CD4-positive, alpha-beta T cell (primary cell): ENCODE results near the gene GAS2L1. TPM values are rescaled to one million over a fixed set of nuclear protein-coding genes. Genes with fewer than 3 reads are reported as not detected.

Experiments
- ATAC-seq: fragments of 200-7000 bp; cut with Tn5 transposase; one replicate; pipeline ENCODE4 v1.10.0; 2022; ENCODE audit warnings: mild to moderate bottlenecking; ENCODE audit not compliant: poor library complexity
- CTCF ChIA-PET: fragments of 350-600 bp; sonication (Branson Sonifier 250); formaldehyde crosslinking; loops from one replicate; lab custom pipeline; 2021; ENCODE audit warnings: antibody characterized with exemption, inconsistent platforms; lab: Charles Lee
- POLR2A ChIA-PET: fragments of 350-600 bp; sonication (Branson Sonifier 250); formaldehyde crosslinking; loops from one replicate; lab custom pipeline; 2021; ENCODE audit warnings: antibody characterized with exemption, inconsistent platforms; lab: Charles Lee
- DNase-seq, 14 experiments: peaks; one replicate each; pipeline ENCODE4 v3.0.0-alpha.2; 2013 to 2020; ENCODE audit warnings: mixed read lengths in 2 of 14
- H3K27ac ChIP-seq, 2 donors: one replicate each; pipeline versions ENCODE4 v1.5.1 to v1.7.0; 2013; ENCODE audit warnings: low read length in 2 of 2, low read depth in 1 of 2, mild to moderate bottlenecking in 1 of 2
- H3K27me3 ChIP-seq, 2 experiments: 1 replicate in 1 of 2; 2 replicates in 1 of 2; pipeline versions ENCODE4 v1.6.1 to v1.7.0; 2013; ENCODE audit warnings: low read length in 2 of 2, control low read depth in 1 of 2, mild to moderate bottlenecking in 1 of 2, moderate library complexity in 1 of 2; ENCODE audit not compliant: insufficient read depth in 2 of 2, control insufficient read depth in 1 of 2
- H3K36me3 ChIP-seq: one replicate; pipeline ENCODE4 v1.6.1; 2013; ENCODE audit warnings: low read length, control low read depth; ENCODE audit not compliant: insufficient read depth
- H3K4me1 ChIP-seq: one replicate; pipeline ENCODE4 v1.6.1; 2013; ENCODE audit warnings: low read length, control low read depth; ENCODE audit not compliant: insufficient read depth
- H3K4me3 ChIP-seq: one replicate; pipeline ENCODE4 v1.5.1; 2013; ENCODE audit warnings: mild to moderate bottlenecking, low read length, moderate library complexity
- H3K9me3 ChIP-seq, 2 experiments: 1 replicate in 1 of 2; 2 replicates in 1 of 2; pipeline versions ENCODE4 v1.6.1 to v1.7.0; 2013; ENCODE audit warnings: low read length in 2 of 2, mild to moderate bottlenecking in 2 of 2, control low read depth in 1 of 2, moderate library complexity in 1 of 2; ENCODE audit not compliant: control insufficient read depth in 1 of 2, insufficient read depth in 1 of 2
- H3K27ac Mint-ChIP-seq: one replicate; pipeline ENCODE4 v1.8.0; 2020; ENCODE audit warnings: mixed read lengths
- H3K27me3 Mint-ChIP-seq: one replicate; pipeline ENCODE4 v1.8.0; 2021; ENCODE audit warnings: mixed read lengths
- H3K36me3 Mint-ChIP-seq: one replicate; pipeline ENCODE4 v1.8.0; 2021; ENCODE audit warnings: low read depth, mixed read lengths
- H3K4me1 Mint-ChIP-seq: one replicate; pipeline ENCODE4 v1.8.0; 2021; ENCODE audit warnings: low read depth, mixed read lengths
- H3K4me3 Mint-ChIP-seq: one replicate; pipeline ENCODE4 v1.8.0; 2020; ENCODE audit warnings: mild to moderate bottlenecking, mixed read lengths
- H3K9me3 Mint-ChIP-seq: one replicate; pipeline ENCODE4 v1.8.0; 2020; ENCODE audit warnings: mixed read lengths
- intact Hi-C, 2 experiments: fragments of 100-400 bp; cut with DNase I in 1 of 2; cut with micrococcal nuclease in 1 of 2; formaldehyde crosslinking; loops; one replicate each; pipeline versions ENCODE4 v1.15.1 to v1.9.0; 2023 to 2025; cut with DNase I, micrococcal nuclease
- total RNA-seq, 174 experiments: library from RNA in 2 of 174; stranded (reverse) in 2 of 174; gene quantifications; one replicate each; pipeline ENCODE4 v1.2.3 and lab custom pipeline; 2021 to 2026
- TF ChIP-seq, protein P1 (sequence below): fragments of 200-600 bp; IDR thresholded peaks from one replicate; pipeline ENCODE4 v1.8.0; 2022; ENCODE audit warnings: antibody characterized with exemption, mild to moderate bottlenecking

The GAS2L1 gene
- total RNA-seq, 2 experiments from 2014 or later: 0.28 to 0.77 TPM

DNA sequence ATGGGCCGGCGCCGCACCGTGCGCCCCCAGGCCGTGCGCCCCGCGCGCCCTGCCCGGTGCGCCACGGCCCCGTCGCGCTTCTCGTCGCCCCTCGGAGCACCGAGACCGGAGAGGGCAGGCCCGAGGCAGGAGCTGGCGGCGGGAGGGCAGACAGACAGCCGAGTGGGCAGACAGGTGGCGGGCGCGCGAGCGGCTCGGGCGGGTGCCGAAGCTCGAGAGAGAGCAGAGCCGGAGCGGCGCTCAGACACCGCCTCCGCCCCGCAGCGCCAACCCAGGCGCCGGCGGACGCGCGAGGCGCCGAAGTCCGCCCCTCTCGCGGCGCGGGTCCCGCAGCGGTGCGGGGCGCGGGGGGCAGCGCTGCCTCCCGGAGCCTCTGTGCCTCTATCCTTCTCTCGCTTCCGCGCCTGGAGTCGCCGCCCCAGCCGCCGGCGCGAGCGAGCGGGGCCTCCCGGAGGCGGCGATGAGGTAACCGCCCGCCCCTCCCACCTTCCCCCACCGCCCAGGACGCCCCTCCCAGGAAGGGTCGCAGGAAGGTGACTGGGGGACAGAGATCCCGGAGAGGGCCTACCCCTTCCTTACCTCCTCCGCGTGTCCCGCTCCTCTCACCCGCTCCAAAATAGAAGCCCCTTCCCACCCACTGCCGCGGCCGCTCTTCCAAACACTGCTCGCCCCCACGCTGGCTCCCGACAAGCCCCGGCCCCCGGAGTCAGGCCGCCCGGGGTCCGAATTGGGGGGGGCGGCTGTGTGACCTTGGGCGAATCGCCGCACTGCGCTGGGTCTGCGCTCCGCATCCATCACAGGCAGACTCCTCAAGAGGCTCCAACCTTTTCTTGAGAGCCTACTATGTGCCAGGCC is 9.1 kb downstream of the GAS2L1 start, which contains the start of gene RASL10A:
Gene RASL10A (minus strand): TSS at position 412 of the 855 bp plus-strand sequence. CDS start 451 bp downstream, outside the sequence.
- intact Hi-C loops: no loop called here
- H3K4me1 Mint-ChIP-seq: peaks cover 19% of the 10 kb centered on the region
- H3K4me3 Mint-ChIP-seq: peak within 1 kb of the TSS; percentile 72
- Histone ChIP-seq H3K9me3 (peaks cover 0 to 9% of the 10 kb centered on the region in 2 experiments), H3K4me3 (no peak within 1 kb of the TSS), H3K27ac (no peak within 1 kb of the TSS), H3K4me1 (peaks cover 30% of the 10 kb centered on the region), H3K27me3 (peaks cover 37 to 52% of the 10 kb centered on the region in 2 experiments), H3K36me3 (no peaks in the 10 kb centered on the region)
- DNase-seq (no peak), ATAC-seq (peak; percentile 7)
- H3K27ac Mint-ChIP-seq: no peak within 1 kb of the TSS
- no peaks in the 10 kb centered on the region for H3K9me3 Mint-ChIP-seq
- POLR2A ChIA-PET: no interaction called here
- CTCF ChIA-PET: no interaction called here
- peaks cover 48% of the 10 kb centered on the region for H3K27me3 Mint-ChIP-seq
- H3K36me3 Mint-ChIP-seq: no peaks in the 10 kb centered on the region
- TF ChIP-seq, protein P1, sequence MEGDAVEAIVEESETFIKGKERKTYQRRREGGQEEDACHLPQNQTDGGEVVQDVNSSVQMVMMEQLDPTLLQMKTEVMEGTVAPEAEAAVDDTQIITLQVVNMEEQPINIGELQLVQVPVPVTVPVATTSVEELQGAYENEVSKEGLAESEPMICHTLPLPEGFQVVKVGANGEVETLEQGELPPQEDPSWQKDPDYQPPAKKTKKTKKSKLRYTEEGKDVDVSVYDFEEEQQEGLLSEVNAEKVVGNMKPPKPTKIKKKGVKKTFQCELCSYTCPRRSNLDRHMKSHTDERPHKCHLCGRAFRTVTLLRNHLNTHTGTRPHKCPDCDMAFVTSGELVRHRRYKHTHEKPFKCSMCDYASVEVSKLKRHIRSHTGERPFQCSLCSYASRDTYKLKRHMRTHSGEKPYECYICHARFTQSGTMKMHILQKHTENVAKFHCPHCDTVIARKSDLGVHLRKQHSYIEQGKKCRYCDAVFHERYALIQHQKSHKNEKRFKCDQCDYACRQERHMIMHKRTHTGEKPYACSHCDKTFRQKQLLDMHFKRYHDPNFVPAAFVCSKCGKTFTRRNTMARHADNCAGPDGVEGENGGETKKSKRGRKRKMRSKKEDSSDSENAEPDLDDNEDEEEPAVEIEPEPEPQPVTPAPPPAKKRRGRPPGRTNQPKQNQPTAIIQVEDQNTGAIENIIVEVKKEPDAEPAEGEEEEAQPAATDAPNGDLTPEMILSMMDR: no peak

DNA sequence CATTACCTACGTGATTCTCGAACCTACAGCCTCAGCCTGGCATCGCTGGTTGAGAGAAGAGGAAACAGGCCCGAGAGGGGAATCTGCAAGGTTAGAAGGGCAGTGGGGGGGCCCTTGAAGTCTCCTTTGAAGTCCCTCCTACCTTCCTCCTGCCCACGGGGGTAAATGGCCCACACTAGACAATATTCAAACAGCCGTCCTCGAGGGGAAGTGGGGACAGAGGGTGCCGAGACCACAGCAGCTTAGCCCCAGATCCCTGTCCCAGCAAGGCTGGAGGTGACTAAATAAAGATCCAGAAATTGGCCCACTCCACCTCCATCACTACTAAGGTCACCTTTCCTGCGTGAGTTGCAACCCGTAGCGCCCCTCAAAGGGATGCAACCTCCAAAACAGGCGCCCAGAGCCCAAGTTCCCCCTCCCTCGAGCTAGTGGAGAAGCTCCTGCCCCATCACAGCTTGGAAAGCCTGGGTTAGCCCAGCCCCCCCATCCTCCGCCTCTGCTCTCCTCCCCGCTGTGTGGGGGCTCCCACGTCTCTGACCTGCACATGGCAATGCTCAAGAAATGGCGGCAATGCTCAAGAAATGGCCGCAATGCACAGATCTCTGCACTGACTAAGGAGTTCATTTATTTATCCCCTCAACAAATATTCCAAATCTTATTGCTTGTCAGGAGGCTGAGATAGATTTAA is 9.8 kb downstream of the GAS2L1 start:
- H3K9me3 ChIP-seq: peaks cover 0 to 9% of the 10 kb centered on the region in 2 experiments
- DNase-seq (no peak), ATAC-seq (no peak)
- H3K4me1 ChIP-seq: peaks cover 23% of the 10 kb centered on the region
- Mint-ChIP-seq H3K9me3 (no peaks in the 10 kb centered on the region), H3K27me3 (peaks cover 45% of the 10 kb centered on the region), H3K36me3 (no peaks in the 10 kb centered on the region), H3K4me3 (no peak overlapping the region), H3K27ac (no peak overlapping the region), H3K4me1 (peaks cover 19% of the 10 kb centered on the region)
- TF ChIP-seq, protein P1: no peak
- H3K27ac ChIP-seq: no peak overlapping the region
- no peak overlapping the region for H3K4me3 ChIP-seq
- peaks cover 37 to 48% of the 10 kb centered on the region in 2 experiments for H3K27me3 ChIP-seq
- intact Hi-C loops: no loop called here
- H3K36me3 ChIP-seq: no peaks in the 10 kb centered on the region
- ChIA-PET CTCF (no interaction called here), POLR2A (no interaction called here)

DNA sequence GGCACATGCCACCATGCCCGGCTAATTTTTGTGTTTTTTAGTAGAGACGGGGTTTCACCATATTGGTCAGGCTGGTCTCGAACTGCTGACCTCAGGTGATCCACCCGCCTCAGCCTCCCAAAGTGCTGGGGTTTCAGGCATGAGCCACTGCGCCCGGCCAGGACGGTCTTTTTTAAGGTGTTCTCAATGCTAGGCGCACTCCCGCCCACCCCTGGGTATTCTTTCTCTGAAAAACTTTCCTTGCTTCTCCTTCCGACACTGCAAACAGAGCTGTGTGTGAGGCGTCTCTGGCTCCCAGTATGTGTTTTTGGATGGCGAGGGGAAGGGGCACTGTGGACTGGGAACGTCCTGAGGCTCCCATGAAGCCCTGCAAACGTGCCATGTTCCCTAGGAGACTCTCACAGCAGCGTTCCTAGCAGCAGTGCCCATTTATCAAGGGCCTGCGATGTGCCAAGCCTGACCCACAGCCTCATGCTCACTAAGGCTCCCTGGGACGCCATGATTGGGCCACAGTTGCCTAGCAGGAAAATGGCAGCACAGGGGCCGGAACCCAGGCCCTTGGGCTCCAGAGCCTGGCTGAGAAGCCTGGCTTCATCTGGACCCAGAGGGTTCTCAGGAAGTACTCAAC is 11.5 kb downstream of the GAS2L1 start:
- H3K9me3 ChIP-seq: peaks cover 0 to 9% of the 10 kb centered on the region in 2 experiments
- H3K36me3 ChIP-seq: no peaks in the 10 kb centered on the region
- H3K4me1 ChIP-seq: peaks cover 19% of the 10 kb centered on the region
- TF ChIP-seq, protein P1: no peak
- ChIA-PET CTCF (no interaction called here), POLR2A (no interaction called here)
- no peak overlapping the region for H3K27ac ChIP-seq
- H3K36me3 Mint-ChIP-seq: no peaks in the 10 kb centered on the region
- H3K9me3 Mint-ChIP-seq: no peaks in the 10 kb centered on the region
- no peak overlapping the region for H3K4me3 Mint-ChIP-seq
- peaks cover 32% of the 10 kb centered on the region for H3K27me3 Mint-ChIP-seq
- DNase-seq: no peak
- H3K4me1 Mint-ChIP-seq: peaks cover 19% of the 10 kb centered on the region
- H3K4me3 ChIP-seq: no peak overlapping the region
- ATAC-seq: no peak
- H3K27ac Mint-ChIP-seq: no peak overlapping the region
- H3K27me3 ChIP-seq: peaks cover 25 to 36% of the 10 kb centered on the region in 2 experiments
- intact Hi-C loops: no loop called here
